M059J (cell line): ENCODE data around the gene SOCS7. TPM values are rescaled to one million over a fixed set of nuclear protein-coding genes. Genes with fewer than 3 reads are reported as not detected.
A peak's percentile ranks its signal among the peaks of the same experiment; 100 is the strongest.

Source experiments
- DNase-seq: peaks from one replicate; pipeline ENCODE4 v3.0.0-alpha.2; 2012; ENCODE audit warnings: low read depth
- total RNA-seq: library from RNA; depleted of rRNA; stranded (reverse); fragments of >200 nt; shearing (Covaris generic); gene quantifications from 2 replicates; pipeline ENCODE4 v1.2.3, GENCODE V29; 2014

Gene SOCS7
- total RNA-seq, 1 experiment from 2014 or later = 9.7 TPM

DNA sequence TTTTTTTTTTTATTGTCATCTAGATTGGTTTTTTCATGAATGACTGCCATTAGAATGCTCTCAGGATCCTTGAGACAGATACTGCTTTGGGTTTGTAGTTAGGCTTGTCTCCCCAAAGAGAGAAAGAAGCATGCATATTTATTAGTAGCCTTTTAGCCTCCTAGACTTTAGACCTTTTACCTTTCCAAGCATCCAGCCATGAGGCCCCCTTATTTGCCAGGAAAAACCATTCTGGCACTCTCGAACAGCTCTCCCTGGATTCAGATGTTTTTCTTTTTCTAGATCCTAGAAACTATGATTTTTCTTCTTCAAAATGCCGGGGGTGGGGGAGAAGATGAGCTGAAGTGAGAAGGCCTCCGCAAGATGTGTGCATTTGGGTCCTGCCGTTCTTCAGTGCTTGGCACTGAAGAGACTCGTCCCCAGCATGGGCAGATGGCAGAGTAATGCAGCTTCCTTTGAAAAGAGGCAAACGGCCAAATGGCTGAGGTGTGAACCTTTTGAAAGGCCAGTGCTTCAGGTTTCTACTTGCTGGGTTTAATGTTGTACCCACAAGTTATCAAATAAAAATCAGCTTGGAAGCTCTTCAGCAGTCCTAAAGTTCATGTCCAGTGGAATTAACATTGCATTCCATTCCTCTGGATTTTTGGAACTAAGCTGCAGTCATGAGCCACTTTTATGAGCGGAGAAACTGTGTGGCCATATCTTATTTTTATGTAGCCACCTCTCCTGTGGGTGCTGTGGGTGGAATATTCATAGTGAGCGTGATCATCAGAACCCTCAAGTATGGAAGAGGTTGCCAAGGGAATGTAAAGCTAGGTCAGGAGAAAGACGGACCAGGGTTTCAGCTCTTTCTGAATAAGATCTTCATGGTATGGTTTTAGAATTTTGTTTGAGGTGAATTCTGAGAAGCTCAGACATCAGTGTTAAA lies 7.2 kb downstream of the SOCS7 start:
- DNase-seq = no peak

DNA sequence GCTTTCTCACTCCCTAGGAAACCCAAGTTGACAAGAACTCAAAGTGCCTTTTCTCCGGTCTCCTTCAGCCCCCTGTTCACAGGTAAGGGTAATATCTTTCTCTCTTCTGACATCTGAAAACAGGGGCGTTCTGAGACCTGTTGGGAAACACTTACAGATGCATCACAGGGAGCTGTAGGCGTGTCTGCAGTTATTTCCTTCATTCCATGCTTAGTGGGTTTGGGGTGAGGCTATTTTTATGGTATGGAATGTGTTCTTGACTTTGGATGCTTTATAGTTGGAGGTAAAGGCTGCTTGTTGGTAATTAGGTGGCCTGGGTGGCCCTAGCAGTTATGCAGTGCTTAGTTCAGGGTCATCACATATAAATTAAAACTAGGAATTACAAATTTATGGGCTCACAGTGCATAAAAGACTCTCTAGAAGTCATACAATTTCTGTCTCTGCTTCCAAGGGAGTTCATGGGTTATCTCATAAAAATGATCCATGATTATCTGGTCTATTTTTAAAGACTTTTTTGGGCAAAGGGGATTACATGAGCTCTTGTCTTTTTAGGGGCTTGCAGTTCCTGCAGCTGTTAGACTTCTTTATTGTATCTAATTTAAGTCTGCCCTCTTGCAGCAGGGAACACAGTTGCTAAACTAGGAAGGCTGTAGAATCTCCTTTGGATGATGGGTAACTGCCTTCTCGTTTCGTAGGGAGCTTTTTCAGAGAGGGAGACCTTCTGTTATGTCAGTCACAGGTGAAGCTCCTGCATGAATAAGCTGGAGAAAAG lies 10.2 kb downstream of the SOCS7 start:
- no peak for DNase-seq

DNA sequence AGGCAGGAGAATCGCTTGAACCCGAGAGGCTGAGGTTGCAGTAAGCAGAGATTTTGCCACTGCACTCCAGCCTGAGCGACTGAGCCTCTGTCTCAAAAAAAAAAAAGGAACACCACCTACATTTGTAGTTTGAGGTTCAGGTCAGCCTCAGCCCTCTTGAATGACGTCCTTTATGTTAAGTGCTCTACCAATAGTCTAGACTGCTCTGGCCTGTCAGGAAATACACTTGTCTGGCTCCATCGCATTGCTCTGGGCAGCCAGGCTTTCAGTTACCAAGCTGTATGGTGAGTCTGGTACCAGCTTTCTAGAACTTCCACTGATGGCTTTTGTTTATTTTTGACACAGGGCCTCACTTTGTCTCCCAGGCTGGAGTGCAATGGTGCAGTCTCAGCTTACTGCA lies 11.4 kb downstream of the SOCS7 start:
- no peak for DNase-seq

DNA sequence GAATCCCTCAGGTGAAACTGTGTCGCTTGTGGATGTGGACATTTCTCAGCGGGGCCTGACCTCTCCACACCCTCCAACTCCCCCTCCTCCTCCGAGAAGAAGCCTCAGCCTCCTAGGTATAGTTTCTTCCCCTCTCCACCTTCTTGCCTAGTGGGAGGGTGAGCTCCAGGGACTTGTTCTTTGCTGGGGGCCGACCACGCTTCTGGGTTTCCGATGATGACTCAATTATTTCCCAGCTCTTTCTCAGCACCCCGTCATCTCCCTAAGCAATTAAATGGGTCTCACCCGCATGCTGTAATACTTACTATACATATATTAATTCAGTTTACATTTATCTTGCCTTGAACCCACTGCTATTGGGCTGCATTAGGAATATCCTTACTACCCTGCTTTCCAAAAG lies 13.1 kb downstream of the SOCS7 start:
- no peak for DNase-seq

DNA sequence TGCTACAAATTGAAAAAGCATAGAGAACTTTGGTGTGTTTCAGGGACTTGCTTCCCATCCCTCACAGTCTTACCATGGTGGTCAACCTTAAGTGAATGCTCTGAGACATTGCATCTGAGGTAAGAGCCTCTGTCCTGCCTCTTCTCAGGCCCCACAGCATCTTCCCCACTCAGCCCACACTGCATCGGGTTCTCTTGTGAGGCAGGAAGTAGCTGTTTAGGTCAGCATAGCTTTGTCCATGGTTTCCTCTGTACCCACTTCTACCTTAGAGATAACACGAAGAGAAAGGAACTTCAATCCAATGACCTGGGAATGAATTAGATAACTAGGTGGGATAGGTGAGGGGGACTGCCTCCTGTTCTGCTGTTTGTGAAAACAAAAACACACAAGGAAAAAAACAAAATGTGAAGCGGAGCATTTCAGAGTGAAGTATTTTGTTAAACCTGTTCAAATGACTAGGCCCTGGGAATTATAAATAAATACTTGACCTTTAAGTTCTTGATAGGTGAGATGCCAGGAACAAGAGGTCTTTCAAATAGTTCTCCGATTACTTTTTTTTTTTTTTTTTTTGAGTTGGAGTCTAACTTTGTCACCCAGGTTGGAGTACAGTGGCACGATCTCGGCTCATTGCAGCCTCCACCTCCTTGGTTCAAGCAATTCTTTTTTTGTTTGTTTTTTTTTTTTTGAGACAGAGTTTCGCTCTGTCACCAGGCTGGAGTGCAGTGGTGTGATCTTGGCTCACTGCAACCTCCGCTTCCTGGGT lies 17.7 kb downstream of the SOCS7 start:
- no peak for DNase-seq

DNA sequence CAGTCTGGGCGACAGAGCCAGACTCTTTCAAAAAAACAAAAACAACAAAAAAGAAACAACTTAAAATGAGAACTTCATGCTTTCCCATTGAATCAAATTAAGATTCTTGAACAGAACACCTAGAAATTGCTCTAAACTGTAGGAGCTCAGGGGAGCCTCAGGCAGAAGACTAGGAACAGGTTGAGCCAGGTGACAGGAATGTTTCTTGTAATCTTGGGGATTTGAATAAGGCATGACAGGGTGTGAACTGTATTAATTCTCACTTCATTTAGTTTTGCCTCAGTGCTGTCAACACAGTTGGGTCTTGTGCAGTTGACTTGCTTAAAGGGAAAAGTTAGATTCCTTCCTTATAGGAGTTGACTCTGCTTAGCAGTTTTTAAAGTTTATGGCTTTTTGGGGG lies 27.8 kb downstream of the SOCS7 start:
- no peak for DNase-seq

DNA sequence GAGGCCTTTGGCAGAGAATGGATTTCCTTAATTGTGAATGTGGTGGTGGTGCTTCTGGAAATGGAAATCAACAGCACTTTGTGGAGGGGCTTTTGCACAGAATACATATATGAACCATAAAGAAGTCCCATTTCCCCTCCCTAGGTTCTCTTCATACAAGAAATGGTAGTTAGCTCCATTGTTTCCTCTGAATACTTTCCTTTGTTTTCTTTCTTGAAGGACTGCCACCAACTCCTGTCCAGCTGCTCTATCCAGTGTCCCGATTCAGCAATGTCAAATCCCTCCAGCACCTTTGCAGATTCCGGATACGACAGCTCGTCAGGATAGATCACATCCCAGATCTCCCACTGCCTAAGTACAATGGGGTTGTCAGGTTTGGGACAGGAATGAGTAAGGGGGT lies 43.4 kb downstream of the SOCS7 start:
- DNase-seq = no peak

DNA sequence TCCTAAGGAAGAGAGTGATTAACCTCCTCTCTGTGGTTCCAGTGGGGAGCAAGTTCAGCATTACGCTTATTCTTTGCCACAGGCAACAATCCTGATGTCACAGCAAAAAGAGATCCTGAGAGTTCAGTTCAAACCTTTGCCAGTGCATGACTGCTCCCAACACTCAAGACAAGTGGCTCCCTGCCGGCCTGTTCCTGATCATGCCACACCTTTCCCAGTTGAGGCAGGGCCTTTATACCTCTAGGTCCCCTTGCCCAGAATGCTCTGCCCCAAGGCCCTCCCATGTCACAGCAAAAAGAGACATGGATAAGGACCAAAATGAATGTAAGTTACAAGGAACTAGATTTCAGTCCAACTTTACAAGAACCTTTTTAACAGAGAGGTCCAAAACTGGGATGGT lies 45.6 kb downstream of the SOCS7 start:
- no peak for DNase-seq

DNA sequence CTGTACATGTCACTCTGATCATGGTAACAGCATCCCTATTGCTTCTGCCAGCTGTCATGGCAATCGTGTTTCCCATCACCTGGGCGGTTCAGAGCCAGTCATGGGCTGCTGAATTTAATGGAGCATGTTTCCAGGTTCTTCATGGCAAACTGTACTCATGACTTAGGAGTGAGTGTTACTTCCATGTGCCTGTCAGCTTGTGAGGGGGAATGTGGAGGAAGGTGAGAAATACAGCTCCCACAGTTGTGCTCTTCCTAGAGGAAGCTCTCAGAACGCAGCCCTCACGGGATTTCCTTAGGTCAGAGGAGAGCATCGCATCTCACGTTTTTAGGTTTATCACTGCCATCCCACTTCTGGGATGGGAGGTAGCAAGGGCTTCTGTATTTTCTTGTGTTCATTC lies 48.6 kb downstream of the SOCS7 start:
- DNase-seq = no peak

DNA sequence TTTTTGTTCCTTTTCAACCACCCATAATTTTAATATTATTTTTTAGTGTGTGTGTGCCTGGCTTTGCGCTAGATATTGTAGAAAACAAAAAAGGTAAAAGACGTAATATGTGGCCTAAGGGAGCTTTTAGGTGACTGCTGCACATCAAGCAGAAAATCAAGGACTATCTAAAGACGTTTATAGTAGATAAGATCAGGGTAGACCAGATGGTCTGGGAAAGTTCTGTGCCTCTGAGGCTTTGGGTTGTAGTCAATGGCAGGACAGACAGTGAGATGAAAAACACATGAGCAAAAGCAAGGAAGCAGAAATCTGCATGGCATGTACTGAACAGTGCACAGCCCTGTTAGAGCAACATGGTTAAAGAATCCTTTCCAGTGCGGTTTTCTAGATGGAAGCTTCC lies 49.8 kb downstream of the SOCS7 start:
- no peak for DNase-seq

DNA sequence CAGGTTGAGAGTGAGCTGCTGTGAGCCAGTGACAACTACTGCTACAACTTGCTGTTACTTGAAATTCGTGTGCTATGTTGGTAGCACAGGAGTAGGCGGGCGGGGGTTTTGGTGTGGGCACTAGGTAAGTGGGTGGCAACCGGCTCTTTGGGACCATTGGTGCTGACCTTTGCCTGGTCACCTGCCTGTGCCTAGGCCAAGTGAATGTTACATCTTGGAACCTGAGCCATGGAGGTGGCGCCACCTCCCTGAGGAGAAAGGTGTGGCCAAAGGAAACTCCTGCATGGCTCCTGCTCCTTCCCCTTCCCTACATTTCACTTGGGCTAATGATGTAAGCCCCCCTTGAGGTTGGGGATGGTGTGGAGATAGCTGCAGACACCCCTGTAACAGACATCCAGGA lies 51.3 kb downstream of the SOCS7 start:
- DNase-seq = no peak

DNA sequence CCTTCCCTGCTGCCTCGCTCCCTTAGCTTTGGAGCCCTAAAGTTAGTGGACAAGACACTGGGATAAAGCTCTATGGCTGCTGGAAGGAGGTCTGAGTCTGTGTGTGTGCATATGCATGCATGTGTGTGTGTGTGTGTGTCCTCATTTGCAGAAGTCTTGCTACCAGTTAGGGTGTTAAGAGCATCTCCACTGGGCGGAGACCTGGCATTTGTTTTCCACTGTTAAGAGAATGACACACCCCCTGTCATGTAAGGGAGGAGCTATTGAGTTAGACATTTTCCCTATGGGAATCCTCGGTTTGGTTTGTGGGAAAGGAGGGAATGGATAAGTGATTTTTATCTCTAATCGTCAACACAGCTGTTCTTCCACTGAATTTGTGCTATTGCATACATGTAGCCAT lies 51.8 kb downstream of the SOCS7 start:
- peak; percentile 18 for DNase-seq

DNA sequence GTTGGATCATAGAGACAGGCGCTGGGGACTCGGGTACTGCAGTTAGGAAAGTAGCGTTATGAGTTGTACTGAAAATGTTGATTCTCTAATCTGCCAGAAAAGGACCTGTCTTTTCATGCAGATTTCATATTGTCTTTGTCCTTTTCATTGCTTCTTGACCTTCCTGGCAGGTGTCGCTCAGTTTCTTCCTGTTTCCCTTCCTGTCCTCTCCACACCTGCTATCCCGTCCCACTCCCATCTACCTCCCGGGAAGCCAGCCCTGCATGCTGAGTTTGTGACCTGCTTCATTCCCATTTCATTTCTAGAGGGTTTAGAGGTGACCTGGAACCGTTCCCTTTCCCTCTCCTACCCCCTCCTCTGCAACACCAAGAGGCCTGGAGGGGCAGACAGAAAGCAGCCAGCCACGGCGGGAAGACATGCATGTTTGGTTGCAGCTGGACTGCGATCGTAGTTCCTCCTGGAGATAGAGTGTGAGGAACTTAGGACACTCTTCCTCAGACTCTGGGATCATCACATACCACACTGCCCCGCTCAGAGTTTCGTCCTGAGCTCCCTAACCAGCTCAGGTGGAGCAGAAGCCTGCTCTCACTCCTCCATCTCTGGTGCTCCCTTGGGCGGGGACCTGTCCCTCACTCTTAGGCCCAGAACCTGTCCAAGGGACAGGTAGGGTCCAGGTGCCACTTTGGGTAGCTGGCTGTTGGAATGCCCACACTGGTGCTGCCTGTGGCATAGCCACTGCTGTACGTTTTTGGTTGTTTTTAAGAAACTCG lies 52.7 kb downstream of the SOCS7 start:
- no peak for DNase-seq

DNA sequence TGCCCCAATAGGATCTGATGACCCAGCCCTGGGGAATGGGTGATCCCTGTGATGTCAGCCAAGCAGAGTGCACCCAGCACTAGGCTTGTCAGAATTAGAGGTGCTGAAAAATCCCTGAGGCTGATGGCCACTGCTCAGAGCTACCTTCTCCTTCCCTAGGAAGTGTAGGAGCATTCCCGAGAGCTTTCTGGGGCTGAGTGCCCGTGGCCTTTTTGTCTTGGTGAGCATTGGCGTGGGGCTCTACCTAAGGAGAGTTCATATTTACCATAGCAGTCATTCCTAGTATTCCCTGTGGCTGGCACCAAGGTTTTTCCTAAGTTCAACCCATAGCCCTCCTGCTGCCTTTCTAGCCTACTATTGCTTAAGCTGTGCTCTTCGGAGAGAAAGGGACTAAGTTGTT lies 54.0 kb downstream of the SOCS7 start:
- no peak for DNase-seq

DNA sequence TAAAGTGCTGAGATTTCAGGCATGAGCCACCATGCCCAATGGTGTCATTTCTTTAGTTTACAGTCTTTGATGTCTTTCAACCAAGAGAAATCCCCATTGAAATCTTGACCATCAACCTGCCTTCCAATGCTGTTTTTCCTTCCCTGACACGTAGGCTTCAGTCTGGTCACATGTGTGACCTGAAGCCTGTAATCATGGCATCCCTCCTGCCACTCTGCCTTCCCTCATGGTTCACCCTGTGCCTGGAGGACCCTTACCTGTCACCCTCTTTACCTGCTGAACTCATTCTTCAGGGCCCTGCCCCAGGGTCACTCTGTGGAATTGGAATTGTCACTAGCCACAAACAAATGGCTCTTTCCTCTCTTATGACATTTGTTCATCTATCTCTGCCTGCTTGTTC lies 58.6 kb downstream of the SOCS7 start:
- no peak for DNase-seq

DNA sequence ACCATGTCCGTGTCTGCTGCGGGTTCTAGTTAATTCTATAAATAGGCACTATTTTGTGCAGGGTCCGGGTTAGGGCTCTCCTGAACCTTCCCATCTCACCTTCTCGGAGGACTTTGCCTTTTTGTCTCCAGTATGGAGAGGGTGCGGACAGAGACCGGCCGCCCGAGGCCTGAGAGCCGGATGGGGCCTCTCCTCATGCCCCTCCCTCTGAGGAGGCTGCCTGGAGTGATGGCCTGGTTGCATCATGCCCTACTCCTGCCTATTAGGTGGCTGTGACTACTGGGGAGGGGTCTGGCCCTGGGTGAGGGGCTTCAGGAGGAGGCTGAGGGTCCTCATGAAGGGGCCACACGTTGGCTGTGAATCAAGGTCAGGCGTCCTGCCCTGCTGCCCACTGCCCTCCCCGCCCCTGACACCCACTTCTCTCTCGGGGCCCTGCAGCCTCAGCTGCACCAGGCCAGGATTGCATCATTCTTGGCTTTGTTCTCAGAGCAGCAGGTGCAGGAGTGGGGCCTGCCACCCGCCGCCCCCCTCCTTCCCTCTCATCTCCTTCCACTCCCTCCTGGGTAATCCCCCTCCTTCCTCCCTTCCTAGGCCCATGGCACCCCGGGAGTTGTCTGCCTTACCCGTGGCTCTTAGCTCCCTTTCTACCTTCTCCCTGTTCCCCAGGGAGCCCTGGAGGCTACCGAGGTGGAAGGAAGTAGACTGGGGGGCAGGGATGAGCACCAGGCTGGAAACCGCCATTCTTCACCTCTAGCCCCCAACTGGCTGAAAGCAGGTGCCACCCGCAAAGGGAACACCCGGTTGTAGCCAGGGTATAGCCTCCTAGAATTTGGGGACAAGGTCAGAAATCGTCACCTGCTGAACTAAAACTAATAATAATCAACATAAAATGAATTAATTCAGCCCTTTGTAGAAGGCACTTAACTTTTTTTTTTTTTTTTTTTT lies 63.9 kb downstream of the SOCS7 start:
- DNase-seq = no peak

DNA sequence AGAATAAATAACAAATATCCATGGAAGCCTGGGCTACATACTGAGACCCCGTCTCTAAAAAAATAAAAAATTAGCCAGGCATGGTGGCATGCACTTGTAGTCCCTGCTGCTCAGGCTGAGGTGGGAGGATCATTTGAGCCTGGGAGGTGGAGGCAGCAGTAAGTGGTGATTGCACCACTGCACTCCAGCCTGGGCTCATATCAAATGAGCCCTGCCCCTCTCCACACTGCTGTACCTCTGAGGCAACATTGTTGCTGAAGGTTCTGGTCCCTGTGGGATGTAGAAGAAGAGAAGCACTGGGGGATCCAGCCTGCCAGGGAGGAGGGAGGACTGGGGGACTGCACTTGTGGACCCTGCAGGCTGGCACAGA lies 65.2 kb downstream of the SOCS7 start:
- DNase-seq = no peak

DNA sequence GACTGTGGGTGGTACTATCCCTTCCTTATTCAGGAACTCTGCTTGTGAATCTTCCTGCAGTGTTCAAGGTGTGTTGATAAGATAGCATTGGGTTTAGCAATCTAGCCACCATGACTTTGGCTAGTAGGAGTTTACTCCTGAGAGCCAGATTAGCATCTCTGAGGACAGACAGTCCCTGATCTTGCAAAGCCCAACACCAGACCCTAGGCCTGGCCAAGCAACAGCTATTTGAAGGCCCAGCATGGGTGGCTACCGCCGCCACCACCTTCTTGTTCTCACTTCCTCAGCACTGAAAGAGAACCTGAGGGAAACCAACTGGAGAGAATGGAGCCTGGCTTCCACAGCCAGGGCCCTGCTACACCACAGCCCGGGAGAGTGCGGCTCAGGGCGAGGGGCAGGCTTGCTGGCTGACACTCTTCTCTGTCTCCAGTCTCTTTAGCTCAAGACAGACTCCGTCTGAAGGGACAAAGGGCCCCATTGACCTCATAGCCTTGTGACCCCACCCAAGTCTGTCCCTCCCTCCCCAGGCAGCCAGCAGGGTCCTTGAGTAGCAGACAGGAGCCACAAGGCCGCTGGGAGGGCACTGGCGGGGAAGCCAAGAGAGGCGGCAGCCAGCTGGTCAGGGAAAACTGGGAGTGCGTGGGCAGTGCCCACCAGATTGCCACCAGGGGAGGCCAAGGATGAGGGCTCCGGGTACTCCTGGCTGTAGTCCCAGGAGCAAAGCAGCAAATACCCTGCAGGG lies 65.7 kb downstream of the SOCS7 start:
- DNase-seq = no peak

DNA sequence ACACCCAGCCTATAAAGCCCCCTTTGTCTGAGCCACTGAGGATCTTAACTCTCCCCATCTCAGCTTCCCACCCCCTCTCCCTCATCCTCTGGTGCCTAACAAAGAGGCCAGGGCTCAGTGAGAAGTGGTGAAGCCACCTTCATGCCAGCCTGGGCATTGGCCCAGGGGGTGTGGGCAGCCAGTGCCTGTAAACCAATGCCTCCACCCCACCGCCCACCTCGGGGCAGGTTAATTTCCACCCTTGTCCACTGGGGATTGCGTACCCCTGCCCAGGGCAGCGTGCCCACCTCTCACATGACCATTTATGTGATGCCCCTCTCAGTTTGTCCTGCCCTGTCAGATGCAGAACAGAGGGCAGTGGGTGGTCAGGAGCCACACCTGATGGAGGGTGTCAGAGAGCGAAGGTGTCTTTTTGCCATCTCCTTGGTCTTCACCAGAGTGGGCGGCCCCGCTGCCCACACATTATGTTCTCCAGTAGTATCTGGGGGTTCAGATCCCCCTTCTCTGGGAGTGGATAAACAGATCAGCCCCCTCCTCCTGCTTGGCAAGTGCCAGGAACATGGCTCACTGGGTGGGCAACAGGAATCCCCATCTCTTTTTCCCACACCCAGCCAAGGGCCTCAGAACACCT lies 66.5 kb downstream of the SOCS7 start:
- no peak for DNase-seq
